ENCODE data around the gene AMN1.
A peak's percentile ranks its signal among the peaks of the same experiment; 100 is the strongest.

Gene AMN1

DNA sequence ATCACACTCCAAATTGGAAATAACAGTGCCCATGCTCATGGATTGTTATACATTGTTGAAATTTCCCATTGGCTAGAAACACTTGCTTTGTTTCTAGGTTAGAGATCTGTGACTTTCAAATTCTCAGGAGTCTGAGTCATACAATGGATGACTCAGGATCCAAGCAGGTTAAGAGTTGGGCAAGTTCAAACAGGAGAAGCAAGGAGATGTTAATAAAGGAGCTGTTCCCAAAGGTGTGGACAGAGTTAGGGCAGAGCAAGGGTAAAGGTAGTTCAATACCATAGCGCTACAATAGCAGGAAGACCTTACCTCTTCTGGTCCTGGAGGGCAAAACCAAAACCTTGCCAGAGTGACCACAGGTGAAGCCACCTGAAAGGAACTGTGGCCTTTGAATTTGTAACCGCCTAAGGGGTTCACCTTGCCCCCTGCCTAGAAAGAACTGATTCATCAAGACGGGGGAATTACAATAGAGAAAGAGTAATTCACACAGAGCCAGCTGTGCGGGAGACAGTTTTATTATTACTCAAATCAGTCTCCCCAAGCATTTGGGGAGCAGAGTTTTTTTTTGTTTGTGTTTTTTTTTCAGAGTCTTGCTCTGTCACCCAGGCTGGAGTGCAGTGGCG lies 4.2 kb upstream of the AMN1 start (continued):
- TF ChIP-seq, protein P1, sequence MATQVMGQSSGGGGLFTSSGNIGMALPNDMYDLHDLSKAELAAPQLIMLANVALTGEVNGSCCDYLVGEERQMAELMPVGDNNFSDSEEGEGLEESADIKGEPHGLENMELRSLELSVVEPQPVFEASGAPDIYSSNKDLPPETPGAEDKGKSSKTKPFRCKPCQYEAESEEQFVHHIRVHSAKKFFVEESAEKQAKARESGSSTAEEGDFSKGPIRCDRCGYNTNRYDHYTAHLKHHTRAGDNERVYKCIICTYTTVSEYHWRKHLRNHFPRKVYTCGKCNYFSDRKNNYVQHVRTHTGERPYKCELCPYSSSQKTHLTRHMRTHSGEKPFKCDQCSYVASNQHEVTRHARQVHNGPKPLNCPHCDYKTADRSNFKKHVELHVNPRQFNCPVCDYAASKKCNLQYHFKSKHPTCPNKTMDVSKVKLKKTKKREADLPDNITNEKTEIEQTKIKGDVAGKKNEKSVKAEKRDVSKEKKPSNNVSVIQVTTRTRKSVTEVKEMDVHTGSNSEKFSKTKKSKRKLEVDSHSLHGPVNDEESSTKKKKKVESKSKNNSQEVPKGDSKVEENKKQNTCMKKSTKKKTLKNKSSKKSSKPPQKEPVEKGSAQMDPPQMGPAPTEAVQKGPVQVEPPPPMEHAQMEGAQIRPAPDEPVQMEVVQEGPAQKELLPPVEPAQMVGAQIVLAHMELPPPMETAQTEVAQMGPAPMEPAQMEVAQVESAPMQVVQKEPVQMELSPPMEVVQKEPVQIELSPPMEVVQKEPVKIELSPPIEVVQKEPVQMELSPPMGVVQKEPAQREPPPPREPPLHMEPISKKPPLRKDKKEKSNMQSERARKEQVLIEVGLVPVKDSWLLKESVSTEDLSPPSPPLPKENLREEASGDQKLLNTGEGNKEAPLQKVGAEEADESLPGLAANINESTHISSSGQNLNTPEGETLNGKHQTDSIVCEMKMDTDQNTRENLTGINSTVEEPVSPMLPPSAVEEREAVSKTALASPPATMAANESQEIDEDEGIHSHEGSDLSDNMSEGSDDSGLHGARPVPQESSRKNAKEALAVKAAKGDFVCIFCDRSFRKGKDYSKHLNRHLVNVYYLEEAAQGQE (tag by site-specific recombination; IDR thresholded peaks at IDR 0.05): peak; percentile 80
- TF ChIP-seq, protein P2, sequence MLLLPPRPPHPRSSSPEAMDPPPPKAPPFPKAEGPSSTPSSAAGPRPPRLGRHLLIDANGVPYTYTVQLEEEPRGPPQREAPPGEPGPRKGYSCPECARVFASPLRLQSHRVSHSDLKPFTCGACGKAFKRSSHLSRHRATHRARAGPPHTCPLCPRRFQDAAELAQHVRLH (tag by site-specific recombination; IDR thresholded peaks at IDR 0.05): no peak
- TF ChIP-seq ZNF23 (tag by site-specific recombination; IDR thresholded peaks at IDR 0.05; ENCODE audit: borderline replicate concordance): no peak
- TF ChIP-seq ZNF391 (tag by site-specific recombination; IDR thresholded peaks at IDR 0.05; ENCODE audit: borderline replicate concordance, low read depth): no peak
- TF ChIP-seq, protein P3, sequence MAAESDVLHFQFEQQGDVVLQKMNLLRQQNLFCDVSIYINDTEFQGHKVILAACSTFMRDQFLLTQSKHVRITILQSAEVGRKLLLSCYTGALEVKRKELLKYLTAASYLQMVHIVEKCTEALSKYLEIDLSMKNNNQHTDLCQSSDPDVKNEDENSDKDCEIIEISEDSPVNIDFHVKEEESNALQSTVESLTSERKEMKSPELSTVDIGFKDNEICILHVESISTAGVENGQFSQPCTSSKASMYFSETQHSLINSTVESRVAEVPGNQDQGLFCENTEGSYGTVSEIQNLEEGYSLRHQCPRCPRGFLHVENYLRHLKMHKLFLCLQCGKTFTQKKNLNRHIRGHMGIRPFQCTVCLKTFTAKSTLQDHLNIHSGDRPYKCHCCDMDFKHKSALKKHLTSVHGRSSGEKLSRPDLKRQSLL (tag by site-specific recombination; IDR thresholded peaks at IDR 0.05): no peak
- peak; percentile 67; the same call in 1 of the 2 replicates for TF ChIP-seq ZNF660 (tag by site-specific recombination; IDR thresholded peaks at IDR 0.05)
- TF ChIP-seq ZNF645 (tag by site-specific recombination; IDR thresholded peaks at IDR 0.05): no peak
- TF ChIP-seq KLF1 (tag by site-specific recombination; IDR thresholded peaks at IDR 0.05): no peak
- TF ChIP-seq, protein P4, sequence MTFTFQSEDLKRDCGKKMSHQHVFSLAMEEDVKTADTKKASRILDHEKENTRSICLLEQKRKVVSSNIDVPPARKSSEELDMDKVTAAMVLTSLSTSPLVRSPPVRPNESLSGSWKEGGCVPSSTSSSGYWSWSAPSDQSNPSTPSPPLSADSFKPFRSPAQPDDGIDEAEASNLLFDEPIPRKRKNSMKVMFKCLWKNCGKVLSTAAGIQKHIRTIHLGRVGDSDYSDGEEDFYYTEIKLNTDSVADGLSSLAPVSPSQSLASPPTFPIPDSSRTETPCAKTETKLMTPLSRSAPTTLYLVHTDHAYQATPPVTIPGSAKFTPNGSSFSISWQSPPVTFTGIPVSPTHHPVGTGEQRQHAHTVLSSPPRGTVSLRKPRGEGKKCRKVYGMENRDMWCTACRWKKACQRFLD (tag by site-specific recombination; IDR thresholded peaks at IDR 0.05): no peak
- no peak for TF ChIP-seq ZNF48 (tag by site-specific recombination; IDR thresholded peaks at IDR 0.05)
- no peak for TF ChIP-seq SETDB1 (IDR thresholded peaks at IDR 0.05; ENCODE audit: insufficient read length, low read length)
- no peak for TF ChIP-seq ZNF292 (tag by site-specific recombination; IDR thresholded peaks at IDR 0.05; ENCODE audit: borderline replicate concordance, low read depth)
- TF ChIP-seq ZNF423 (tag by site-specific recombination; IDR thresholded peaks at IDR 0.05): no peak
- peak; percentile 81 for TF ChIP-seq ZNF629 (tag by site-specific recombination; IDR thresholded peaks at IDR 0.05)
- TF ChIP-seq ZNF175 (tag by site-specific recombination; IDR thresholded peaks at IDR 0.05): no peak
- TF ChIP-seq, protein P5, sequence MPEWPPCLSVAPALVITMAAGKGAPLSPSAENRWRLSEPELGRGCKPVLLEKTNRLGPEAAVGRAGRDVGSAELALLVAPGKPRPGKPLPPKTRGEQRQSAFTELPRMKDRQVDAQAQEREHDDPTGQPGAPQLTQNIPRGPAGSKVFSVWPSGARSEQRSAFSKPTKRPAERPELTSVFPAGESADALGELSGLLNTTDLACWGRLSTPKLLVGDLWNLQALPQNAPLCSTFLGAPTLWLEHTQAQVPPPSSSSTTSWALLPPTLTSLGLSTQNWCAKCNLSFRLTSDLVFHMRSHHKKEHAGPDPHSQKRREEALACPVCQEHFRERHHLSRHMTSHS (tag by site-specific recombination; IDR thresholded peaks at IDR 0.05): no peak
- peak; percentile 73; the same call in 1 of the 2 replicates for TF ChIP-seq KLF8 (tag by site-specific recombination; IDR thresholded peaks at IDR 0.05)
- no peak for TF ChIP-seq MZF1 (tag by site-specific recombination; IDR thresholded peaks at IDR 0.05; ENCODE audit: borderline replicate concordance)
- TF ChIP-seq, protein P6, sequence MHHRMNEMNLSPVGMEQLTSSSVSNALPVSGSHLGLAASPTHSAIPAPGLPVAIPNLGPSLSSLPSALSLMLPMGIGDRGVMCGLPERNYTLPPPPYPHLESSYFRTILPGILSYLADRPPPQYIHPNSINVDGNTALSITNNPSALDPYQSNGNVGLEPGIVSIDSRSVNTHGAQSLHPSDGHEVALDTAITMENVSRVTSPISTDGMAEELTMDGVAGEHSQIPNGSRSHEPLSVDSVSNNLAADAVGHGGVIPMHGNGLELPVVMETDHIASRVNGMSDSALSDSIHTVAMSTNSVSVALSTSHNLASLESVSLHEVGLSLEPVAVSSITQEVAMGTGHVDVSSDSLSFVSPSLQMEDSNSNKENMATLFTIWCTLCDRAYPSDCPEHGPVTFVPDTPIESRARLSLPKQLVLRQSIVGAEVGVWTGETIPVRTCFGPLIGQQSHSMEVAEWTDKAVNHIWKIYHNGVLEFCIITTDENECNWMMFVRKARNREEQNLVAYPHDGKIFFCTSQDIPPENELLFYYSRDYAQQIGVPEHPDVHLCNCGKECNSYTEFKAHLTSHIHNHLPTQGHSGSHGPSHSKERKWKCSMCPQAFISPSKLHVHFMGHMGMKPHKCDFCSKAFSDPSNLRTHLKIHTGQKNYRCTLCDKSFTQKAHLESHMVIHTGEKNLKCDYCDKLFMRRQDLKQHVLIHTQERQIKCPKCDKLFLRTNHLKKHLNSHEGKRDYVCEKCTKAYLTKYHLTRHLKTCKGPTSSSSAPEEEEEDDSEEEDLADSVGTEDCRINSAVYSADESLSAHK (tag by site-specific recombination; IDR thresholded peaks at IDR 0.05): no peak
- no peak for TF ChIP-seq ZNF138 (tag by site-specific recombination; IDR thresholded peaks at IDR 0.05; ENCODE audit: borderline replicate concordance)
- no peak for TF ChIP-seq ZBTB21 (tag by site-specific recombination; IDR thresholded peaks at IDR 0.05)
- TF ChIP-seq, protein P7, sequence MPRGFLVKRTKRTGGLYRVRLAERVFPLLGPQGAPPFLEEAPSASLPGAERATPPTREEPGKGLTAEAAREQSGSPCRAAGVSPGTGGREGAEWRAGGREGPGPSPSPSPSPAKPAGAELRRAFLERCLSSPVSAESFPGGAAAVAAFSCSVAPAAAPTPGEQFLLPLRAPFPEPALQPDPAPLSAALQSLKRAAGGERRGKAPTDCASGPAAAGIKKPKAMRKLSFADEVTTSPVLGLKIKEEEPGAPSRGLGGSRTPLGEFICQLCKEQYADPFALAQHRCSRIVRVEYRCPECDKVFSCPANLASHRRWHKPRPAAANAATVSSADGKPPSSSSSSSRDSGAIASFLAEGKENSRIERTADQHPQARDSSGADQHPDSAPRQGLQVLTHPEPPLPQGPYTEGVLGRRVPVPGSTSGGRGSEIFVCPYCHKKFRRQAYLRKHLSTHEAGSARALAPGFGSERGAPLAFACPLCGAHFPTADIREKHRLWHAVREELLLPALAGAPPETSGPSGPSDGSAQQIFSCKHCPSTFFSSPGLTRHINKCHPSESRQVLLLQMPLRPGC (tag by site-specific recombination; IDR thresholded peaks at IDR 0.05): peak; percentile 64
- no peak for TF ChIP-seq ZNF768 (tag by site-specific recombination; IDR thresholded peaks at IDR 0.05)
